ENCODE results near the gene GNA14. TPM values are rescaled to one million over a fixed set of nuclear protein-coding genes. Genes with fewer than 3 reads are reported as not detected.

Gene GNA14
- total RNA-seq, 1 experiment from 2014 or later, result 0.37 TPM

DNA sequence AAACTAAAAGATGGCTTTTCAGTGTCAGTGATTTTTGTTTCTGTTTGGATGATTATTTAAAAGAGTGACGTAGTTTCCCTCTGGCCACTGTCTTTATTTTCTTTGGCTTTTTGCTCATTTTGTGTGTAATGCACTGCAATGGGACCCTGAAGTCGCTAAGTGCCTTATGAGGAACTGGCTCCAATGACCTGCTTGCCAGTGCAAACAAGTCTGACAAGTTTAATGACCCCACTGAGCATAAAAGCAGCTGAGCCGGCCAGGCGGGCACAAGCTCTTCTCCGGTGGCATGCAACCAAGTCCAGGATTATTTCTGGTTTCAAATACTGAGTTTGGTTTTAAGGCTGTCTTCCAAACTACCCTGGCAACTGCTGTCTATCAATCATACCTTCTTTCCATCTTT lies 15.6 kb upstream of the GNA14 start:
- Histone ChIP-seq H2BK5ac (ENCODE audit: insufficient read length, low read length) (no peak overlapping the region), H3K27ac (ENCODE audit: insufficient read length, low read depth, low read length) (no peak overlapping the region), H3K4me1 (ENCODE audit: insufficient read depth, low read length) (no peaks in the 10 kb centered on the region), H3K56ac (ENCODE audit: insufficient read length, low read depth, low read length) (no peak overlapping the region), H3K4ac (ENCODE audit: low read depth, low read length) (no peak overlapping the region), H2AFZ (ENCODE audit: low read length) (no peak overlapping the region), H3K4me2 (ENCODE audit: insufficient read depth, insufficient read length, low read length) (no peak overlapping the region), H4K20me1 (ENCODE audit: control insufficient read depth, insufficient read depth, insufficient read length) (no peaks in the 10 kb centered on the region), H3K79me2 (ENCODE audit: insufficient read depth, low read length) (no peaks in the 10 kb centered on the region; the same call in 1 of the 2 replicates), H3K27me3 (ENCODE audit: insufficient read depth, low read length) (no peaks in the 10 kb centered on the region), H2AK5ac (ENCODE audit: insufficient read length, low read length) (no peak overlapping the region), H3K23ac (ENCODE audit: insufficient read length, low read depth, low read length) (no peak overlapping the region), H2BK12ac (ENCODE audit: insufficient read length, low read depth, low read length) (no peak overlapping the region), H3K79me1 (ENCODE audit: insufficient read depth, low read depth, low read length, poor library complexity, severe bottlenecking) (no peaks in the 10 kb centered on the region), H3K9ac (ENCODE audit: extremely low read depth, insufficient read length, low read length) (no peak overlapping the region), H4K5ac (ENCODE audit: insufficient read length, low read depth, low read length) (no peak overlapping the region), H3K14ac (ENCODE audit: insufficient read depth, low read length) (no peak overlapping the region), H2BK120ac (ENCODE audit: low read depth, low read length, poor library complexity, severe bottlenecking) (no peak overlapping the region), H4K8ac (replicated peaks; ENCODE audit: insufficient read length, low read depth, low read length) (no peak overlapping the region), H4K91ac (ENCODE audit: insufficient read length, low read depth, low read length) (no peak overlapping the region), H2BK15ac (ENCODE audit: low read depth, low read length) (no peak overlapping the region), H3K18ac (ENCODE audit: insufficient read length, low read depth, low read length) (no peak overlapping the region), H2BK20ac (ENCODE audit: low read depth, low read length, poor library complexity, severe bottlenecking) (no peak overlapping the region), H3K23me2 (ENCODE audit: insufficient read length, low read depth, low read length, poor library complexity, severe bottlenecking) (no peaks in the 10 kb centered on the region), H3T11ph (ENCODE audit: low read length) (no peak overlapping the region), H3K9me3 (ENCODE audit: control insufficient read depth, low read depth, low read length) (no peaks in the 10 kb centered on the region)
- DNase-seq, result no peak
- Mint-ChIP-seq H3K27me3 (ENCODE audit: low read depth) (no peaks in the 10 kb centered on the region), H3K4me1 (no peaks in the 10 kb centered on the region), H3K4me3 (no peak overlapping the region), H3K36me3 (ENCODE audit: insufficient read depth in 1 of 3, low read depth in 3 of 3) (no peaks in the 10 kb centered on the region), H3K9me3 (no peaks in the 10 kb centered on the region), H3K27ac (no peak overlapping the region)
- no CpG with 5 or more reads among the region's 5 CpGs for WGBS (ENCODE audit: extremely low coverage, insufficient read length, low lambda C conversion rate)
- TF ChIP-seq, protein P1, sequence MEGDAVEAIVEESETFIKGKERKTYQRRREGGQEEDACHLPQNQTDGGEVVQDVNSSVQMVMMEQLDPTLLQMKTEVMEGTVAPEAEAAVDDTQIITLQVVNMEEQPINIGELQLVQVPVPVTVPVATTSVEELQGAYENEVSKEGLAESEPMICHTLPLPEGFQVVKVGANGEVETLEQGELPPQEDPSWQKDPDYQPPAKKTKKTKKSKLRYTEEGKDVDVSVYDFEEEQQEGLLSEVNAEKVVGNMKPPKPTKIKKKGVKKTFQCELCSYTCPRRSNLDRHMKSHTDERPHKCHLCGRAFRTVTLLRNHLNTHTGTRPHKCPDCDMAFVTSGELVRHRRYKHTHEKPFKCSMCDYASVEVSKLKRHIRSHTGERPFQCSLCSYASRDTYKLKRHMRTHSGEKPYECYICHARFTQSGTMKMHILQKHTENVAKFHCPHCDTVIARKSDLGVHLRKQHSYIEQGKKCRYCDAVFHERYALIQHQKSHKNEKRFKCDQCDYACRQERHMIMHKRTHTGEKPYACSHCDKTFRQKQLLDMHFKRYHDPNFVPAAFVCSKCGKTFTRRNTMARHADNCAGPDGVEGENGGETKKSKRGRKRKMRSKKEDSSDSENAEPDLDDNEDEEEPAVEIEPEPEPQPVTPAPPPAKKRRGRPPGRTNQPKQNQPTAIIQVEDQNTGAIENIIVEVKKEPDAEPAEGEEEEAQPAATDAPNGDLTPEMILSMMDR (conservative IDR thresholded peaks at IDR 0.05), result no peak
